Suprapubic skin (tissue), 4 donors: ENCODE measurements around the gene UGT3A1.

Source experiments
- POLR2A ChIP-seq, 2 donors: fragments of 450-650 bp; IDR thresholded peaks; one replicate each; pipeline ENCODE4 v1.6.1; 2017; ENCODE audit warnings: antibody characterized with exemption in 2 of 2, mild to moderate bottlenecking in 2 of 2, moderate library complexity in 2 of 2
- POLR2AphosphoS5 ChIP-seq, 3 donors: sonication (generic); formaldehyde crosslinking; IDR thresholded peaks; one replicate each; pipeline ENCODE4 v1.6.1; 2017; ENCODE audit warnings: antibody characterized with exemption in 3 of 3
- TF ChIP-seq, protein P1 (sequence below), 2 donors: fragments of 200-600 bp in 1 of 2; fragments of 450-650 bp in 1 of 2; sonication (generic) in 1 of 2; IDR thresholded peaks; one replicate each; pipeline ENCODE4 v1.5.1; 2016 to 2019; ENCODE audit warnings: antibody characterized with exemption in 2 of 2, mild to moderate bottlenecking in 1 of 2, moderate library complexity in 1 of 2

DNA sequence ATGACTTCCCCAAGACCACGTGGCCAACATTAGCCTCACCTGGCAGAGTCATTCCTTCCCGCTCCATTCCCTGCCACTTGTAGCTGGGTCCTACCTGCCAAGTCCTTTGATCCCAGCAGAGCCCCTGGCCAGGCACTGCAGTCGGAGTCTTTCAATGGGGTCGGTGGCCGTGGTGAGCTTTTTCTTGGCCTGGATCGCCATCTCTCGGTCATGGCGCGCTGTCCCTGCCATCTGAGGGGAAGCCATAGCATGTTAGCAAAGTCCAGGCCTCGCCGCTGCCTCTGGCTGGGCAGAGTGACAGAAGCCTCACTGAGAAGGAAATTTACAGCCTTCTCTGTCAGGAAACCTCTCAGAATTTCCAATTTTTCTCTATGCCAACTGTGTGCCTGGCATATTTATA, 70.3 kb downstream of the UGT3A1 start:
- TF ChIP-seq, protein P1, sequence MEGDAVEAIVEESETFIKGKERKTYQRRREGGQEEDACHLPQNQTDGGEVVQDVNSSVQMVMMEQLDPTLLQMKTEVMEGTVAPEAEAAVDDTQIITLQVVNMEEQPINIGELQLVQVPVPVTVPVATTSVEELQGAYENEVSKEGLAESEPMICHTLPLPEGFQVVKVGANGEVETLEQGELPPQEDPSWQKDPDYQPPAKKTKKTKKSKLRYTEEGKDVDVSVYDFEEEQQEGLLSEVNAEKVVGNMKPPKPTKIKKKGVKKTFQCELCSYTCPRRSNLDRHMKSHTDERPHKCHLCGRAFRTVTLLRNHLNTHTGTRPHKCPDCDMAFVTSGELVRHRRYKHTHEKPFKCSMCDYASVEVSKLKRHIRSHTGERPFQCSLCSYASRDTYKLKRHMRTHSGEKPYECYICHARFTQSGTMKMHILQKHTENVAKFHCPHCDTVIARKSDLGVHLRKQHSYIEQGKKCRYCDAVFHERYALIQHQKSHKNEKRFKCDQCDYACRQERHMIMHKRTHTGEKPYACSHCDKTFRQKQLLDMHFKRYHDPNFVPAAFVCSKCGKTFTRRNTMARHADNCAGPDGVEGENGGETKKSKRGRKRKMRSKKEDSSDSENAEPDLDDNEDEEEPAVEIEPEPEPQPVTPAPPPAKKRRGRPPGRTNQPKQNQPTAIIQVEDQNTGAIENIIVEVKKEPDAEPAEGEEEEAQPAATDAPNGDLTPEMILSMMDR (IDR thresholded peaks at IDR 0.05) = no peak
- no peak for TF ChIP-seq POLR2AphosphoS5 (IDR thresholded peaks at IDR 0.05)
- TF ChIP-seq POLR2A (IDR thresholded peaks at IDR 0.05) = no peak
